ENCODE results near the gene MCC.
A peak's percentile ranks its signal among the peaks of the same experiment; 100 is the strongest.
"Not testable (repeated sequence)": the region's sequence is repeated elsewhere in the genome, so short reads cannot be mapped to it uniquely, and the experiment has no call there.

The MCC gene

DNA sequence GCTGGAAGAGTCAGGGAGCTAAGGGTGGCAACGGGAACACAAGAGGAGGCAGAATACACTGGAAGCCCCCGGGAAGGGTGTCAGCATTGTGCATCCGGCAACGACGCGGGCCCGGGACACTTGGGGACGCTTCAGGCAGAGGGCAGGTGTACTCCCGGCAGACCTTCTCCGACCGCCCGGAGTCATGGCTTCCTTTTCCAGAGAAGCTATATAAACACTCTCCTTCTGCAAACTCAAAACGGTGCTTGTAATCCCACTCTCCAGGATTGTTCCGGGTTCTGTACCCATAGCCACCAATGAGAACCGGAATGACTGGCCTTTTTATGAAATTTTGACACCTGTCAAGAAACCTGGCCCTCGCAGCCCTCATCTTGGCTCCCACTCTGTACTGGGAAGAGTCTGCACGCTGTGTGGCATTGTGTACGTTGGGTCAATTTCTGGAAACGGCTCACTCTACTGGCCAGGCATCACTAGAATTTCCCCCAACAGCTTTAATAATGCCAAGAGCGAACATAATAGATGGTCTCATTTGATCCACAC lies 462 bp upstream of the MCC start:
- no peak for DNase-seq (ENCODE audit: low read depth, low spot score)
- CTCF ChIA-PET = interaction anchor here (0.8 to 2.4 kb wide), 3 partner anchors 22 to 493 kb away, joined by 4 to 11 read pairs (median 5); no protein-coding TSS in a partner anchor
- POLR2A ChIA-PET = interaction anchor here (1.0 kb wide), 1 partner anchor 493 kb away, joined by 4 read pairs; no protein-coding TSS in a partner anchor
- TF ChIP-seq, protein P1, sequence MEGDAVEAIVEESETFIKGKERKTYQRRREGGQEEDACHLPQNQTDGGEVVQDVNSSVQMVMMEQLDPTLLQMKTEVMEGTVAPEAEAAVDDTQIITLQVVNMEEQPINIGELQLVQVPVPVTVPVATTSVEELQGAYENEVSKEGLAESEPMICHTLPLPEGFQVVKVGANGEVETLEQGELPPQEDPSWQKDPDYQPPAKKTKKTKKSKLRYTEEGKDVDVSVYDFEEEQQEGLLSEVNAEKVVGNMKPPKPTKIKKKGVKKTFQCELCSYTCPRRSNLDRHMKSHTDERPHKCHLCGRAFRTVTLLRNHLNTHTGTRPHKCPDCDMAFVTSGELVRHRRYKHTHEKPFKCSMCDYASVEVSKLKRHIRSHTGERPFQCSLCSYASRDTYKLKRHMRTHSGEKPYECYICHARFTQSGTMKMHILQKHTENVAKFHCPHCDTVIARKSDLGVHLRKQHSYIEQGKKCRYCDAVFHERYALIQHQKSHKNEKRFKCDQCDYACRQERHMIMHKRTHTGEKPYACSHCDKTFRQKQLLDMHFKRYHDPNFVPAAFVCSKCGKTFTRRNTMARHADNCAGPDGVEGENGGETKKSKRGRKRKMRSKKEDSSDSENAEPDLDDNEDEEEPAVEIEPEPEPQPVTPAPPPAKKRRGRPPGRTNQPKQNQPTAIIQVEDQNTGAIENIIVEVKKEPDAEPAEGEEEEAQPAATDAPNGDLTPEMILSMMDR (IDR thresholded peaks at IDR 0.05; ENCODE audit: insufficient read depth, low read length, missing control alignments) = no peak
- H3K4me3 ChIP-seq (ENCODE audit: low read depth, low read length) = peak overlapping the region; percentile 86

DNA sequence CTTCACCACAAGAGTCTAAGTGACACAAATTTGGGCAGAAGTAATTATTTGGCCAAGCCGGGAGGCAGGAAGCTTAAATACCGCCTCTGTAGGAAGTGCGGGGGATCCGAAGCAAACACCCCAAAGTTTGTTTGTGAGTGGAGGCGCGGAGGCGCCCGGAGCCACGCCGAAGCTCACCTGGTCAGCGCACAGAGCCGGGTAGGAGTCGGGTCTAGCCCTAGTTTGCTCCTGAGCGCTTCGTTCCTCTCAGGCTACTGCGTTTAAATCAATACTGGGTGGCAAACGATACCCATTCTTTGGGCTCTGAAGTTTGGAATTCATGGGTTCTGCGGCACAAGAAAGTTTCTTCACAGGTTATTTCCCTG lies 855 bp downstream of the MCC start:
- POLR2A ChIA-PET = no interaction called here
- TF ChIP-seq, protein P1 (IDR thresholded peaks at IDR 0.05; ENCODE audit: insufficient read depth, low read length, missing control alignments) = no peak
- DNase-seq (ENCODE audit: low read depth, low spot score) = no peak
- H3K4me3 ChIP-seq (ENCODE audit: low read depth, low read length) = peak overlapping the region; percentile 86
- CTCF ChIA-PET = interaction anchor here (1.0 to 1.5 kb wide), 2 partner anchors 13 to 108 kb away, joined by 3 to 4 read pairs; no protein-coding TSS in a partner anchor

DNA sequence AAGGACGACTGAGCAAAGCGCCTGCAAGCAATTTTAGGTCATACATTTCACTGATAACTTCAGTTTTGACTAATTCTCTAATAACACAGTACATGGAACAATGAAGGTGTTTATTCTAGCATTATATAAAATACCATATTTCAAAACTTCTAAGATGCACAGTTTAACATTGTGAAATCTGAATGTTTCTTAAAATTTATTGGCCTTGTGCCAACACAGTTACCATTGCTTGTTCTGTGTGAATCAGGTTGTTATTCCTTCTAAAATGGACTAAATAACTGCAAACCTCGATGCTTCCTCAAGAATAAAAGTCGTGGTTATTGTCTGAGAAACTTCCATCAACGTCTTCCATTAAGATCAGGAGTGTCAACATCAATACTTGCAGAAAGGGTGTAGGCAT lies 8.0 kb downstream of the MCC start:
- DNase-seq (ENCODE audit: low read depth, low spot score) = no peak
- ChIA-PET CTCF (no interaction called here), POLR2A (no interaction called here)
- H3K4me3 ChIP-seq (ENCODE audit: low read depth, low read length) = no peak overlapping the region
- TF ChIP-seq, protein P1 (IDR thresholded peaks at IDR 0.05; ENCODE audit: insufficient read depth, low read length, missing control alignments) = no peak

DNA sequence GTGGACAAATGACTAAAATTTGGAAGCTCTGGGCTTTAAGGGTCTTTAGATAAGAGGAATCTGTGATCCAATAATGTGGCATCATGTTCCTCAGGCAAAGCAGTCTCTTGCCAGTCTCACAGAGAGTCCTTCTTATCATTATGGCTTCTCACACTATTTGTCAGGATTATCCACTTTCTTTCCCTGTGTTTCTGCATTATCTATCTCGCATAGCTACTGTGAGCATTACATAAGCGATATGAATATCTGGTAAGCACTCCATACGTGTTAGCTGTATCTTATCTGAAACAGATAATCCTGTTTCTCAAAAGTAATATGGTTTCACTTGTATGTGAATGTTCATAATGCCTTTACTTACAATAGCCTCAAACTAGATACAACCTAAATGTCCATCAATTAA lies 9.6 kb downstream of the MCC start:
- POLR2A ChIA-PET = no interaction called here
- TF ChIP-seq, protein P1 (IDR thresholded peaks at IDR 0.05; ENCODE audit: insufficient read depth, low read length, missing control alignments) = no peak

DNA sequence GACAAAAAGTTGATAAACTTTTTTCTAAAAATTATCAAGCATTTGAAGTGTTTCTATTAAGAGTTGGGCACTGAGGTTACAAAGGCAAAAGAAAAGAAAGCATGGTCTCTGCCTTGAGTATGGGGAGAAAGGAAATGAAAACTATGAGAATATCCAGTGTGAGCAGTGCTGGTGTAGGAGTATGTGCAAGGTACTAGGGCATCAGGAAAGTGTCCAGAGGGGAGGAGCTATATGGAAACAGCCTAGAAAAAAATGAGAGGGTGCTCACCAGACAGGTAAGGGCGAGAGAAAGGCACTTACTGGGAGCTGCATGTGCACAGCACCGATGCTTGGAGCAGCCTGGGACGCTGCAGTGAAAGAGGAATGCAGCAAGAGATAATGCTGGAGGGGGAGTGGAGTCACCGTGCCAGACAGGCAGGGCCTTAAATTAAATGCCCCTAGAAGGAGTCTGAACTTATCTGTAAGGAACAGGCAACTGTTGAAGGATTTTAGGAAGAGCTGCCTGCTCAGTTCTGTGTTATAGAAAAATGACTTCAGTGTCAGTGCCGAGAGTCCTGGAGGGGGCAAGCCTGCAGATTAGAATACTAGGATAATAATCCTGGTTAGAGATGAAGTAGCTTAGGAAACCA lies 14.0 kb downstream of the MCC start:
- TF ChIP-seq, protein P1 (IDR thresholded peaks at IDR 0.05; ENCODE audit: insufficient read depth, low read length, missing control alignments) = no peak
- ChIA-PET CTCF (interaction anchor here (1.2 to 1.6 kb wide), 2 partner anchors 13 to 180 kb away, joined by 3 to 4 read pairs; no protein-coding TSS in a partner anchor), POLR2A (no interaction called here)
- no peak overlapping the region for H3K4me3 ChIP-seq (ENCODE audit: low read depth, low read length)
- no peak for DNase-seq (ENCODE audit: low read depth, low spot score)

More for the DNA sequence above, 9.6 kb downstream of the MCC start:
- no peak overlapping the region for H3K4me3 ChIP-seq (ENCODE audit: low read depth, low read length)
- CTCF ChIA-PET = no interaction called here
- no peak for DNase-seq (ENCODE audit: low read depth, low spot score)

DNA sequence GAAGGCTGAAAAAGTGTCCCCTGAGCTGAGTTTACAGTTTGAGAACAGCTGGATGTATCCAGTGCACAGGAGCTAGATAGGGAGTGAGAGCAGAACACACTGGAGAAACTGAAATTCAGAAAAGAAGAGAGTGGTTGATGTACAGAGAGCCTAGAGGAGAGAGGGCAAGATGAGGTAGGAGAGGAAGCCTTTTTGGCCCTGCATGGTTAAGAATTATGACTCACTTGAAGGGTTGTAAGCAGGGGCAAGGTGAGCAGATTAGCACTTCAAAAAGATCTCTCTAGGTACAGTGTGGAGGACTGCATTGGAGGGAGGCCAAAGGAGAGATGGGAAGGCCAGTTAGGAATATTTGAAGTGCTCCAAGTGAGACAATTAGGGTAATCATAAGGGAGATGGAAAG lies 25.2 kb downstream of the MCC start:
- TF ChIP-seq, protein P1 (IDR thresholded peaks at IDR 0.05; ENCODE audit: insufficient read depth, low read length, missing control alignments) = no peak
- CTCF ChIA-PET = no interaction called here
- no peak overlapping the region for H3K4me3 ChIP-seq (ENCODE audit: low read depth, low read length)
- POLR2A ChIA-PET = no interaction called here
- no peak for DNase-seq (ENCODE audit: low read depth, low spot score)

DNA sequence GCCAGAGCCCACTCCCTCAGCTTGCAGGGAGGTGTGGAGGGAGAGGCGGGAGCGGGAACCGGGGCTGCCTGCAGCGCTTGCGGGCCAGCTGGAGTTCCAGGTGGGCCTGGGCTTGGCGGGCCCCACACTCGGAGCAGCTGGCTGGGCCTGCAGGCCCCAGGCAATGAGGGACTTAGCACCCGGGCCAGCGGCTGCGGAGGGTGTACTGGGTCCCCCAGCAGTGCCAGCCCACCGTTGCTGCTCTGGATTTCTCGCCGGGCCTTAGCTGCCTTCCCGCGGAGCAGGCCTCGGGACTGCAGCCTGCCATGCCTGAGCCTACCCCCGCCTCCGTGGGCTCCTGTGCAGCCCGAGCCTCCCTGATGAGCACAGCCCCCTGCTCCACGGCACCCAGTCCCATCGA lies 31.1 kb downstream of the MCC start:
- H3K4me3 ChIP-seq (ENCODE audit: low read depth, low read length); POLR2A ChIA-PET; DNase-seq (ENCODE audit: low read depth, low spot score); CTCF ChIA-PET: not testable (repeated sequence)
